NCI-H128 (cell line): ENCODE results near the gene LEKR1.
A peak's percentile ranks its signal among the peaks of the same experiment; 100 is the strongest.
"Not testable (repeated sequence)": the region's sequence is repeated elsewhere in the genome, so short reads cannot be mapped to it uniquely, and the experiment has no call there.

Source experiments
- DNase-seq: peaks from one replicate; lab custom pipeline; 2025; ENCODE audit not compliant: unreplicated experiment; lab: John Stamatoyannopoulos, UW

LEKR1 gene

GRCh38 chr3:156806698-156807097, 19.5 kb upstream of the LEKR1 start:
- no peak for DNase-seq

GRCh38 chr3:156808025-156808424, 18.1 kb upstream of the LEKR1 start:
- no peak for DNase-seq

DNA sequence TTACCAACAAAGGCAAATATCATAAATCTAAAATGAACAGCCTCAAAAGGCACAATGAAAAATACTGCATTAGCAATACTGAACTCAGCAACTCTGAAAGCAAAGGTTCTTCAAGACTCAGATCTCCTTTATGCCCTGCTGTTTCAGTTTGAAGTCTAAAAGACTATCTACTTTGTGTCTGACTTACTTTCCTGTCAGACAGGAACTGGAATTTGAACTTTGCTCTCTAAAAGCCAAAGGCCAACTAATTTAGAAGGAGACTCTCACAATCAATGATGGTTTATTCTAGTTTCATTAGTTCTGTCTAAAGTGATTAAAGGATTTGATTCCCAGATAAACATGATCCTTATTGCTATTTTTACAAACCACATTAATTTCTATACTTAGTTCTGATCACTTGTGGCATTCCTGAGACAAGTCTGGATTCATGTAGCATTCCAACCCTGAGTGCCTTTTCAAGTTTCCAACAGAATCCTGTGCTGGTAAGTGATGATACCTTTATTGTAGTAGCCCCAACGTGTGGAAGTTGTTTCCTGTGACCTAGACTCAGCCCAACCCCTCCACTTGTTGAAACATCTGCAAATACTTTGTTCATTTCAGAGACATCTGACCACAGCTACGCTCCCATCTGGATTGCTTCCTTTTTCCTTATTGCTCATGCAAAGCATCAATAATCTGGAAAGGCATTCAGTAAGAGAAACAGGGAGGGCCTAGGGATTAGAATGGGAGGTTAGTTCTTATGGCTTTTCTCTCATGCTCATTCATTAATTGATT, 14.9 kb upstream of the LEKR1 start:
- DNase-seq: no peak

DNA sequence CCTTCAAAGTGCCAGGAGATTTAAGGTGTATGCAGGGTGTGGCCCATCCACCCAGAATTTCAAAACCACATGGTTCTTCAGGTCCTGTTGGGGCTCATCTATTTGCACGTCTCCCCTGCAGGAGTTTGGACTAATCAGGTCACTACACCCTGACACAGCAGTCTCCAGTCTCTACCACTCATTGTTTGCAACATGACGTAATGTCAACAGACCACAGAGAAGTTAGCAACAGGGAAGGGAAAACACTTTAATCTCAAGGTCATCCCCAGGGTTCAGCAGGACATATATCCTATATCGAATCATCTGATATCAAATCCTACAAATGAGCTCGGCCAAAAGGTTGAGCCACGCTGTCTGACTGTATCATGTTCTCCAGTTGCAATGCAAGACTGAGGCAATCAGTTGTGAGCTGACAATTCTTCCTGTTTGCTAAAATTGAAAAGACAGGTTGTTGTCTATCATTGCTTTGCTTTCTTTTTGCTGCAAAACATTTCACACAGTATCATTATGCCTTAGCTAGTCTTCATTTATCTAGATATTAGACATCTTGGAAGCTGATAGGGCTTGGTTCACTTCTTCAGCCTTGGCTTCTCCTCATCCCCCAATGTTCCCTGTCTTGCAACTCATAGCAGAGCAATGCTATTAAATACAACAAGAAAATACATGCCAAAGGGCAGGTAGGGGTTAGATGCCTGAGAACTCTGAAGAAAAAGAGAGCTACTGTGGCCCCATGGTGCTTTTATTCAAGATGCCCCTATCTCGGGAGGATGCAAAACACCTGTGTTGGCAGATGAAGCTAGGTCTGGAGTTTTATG, 13.4 kb upstream of the LEKR1 start:
- no peak for DNase-seq

GRCh38 chr3:156814295-156814694, 11.9 kb upstream of the LEKR1 start:
- DNase-seq: no peak

DNA sequence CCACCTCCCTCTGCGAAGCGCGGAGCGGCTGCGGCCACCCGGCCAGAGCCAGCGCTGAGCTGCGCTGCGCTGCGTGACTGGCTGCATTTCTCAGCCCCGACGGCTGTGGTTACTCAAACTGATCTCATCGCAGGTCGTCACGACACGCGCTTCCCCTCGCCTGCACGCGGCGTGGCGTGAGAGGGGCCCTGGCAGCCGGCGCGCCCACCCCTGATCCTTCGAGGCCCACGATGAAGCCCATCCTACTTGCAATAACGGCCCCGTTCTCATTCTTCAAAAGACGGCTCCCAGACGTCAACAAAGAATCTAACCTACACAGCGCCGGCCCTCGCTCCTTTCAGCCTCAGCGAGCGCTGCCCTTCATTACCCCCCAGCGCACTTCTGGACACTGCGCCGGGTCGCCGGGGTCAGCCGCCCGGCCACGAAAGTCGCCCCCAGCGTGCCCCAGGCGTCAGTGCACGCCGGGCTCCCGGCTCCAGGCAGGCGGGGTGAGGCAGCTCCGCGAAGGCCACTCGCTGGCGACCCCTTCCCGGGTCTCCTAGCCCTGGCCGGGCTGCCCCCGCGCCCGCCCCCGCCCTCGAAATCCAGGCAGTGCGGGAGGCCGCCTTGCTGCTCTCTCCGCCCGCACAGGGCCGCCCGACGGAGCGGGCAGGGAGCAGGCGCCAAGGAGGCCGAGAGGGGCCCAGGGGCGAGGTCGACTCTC, 9.9 kb upstream of the LEKR1 start:
- DNase-seq: no peak

GRCh38 chr3:156816794-156817645, 9.1 kb upstream of the LEKR1 start:
- peak; percentile 47 for DNase-seq

GRCh38 chr3:156817646-156818272, 8.4 kb upstream of the LEKR1 start:
- DNase-seq: no peak

DNA sequence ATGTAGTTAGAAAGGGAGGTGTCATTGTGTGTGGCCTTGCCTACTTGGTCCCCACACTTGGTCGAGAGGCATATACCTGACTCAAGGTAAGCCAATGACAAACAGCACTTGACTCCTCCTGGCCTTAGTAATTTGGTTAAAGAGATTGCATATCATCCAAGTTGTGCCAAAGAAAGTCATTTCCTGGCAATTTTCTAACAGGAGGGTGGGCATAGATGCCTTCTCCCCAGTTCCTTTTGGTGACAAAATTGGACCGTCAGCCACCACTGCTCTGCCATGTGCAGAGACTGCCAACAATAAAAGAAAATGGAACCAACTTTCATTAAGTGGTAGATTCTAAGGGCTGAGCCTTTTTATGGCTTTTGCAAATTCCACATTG, 7.9 kb upstream of the LEKR1 start:
- no peak for DNase-seq

DNA sequence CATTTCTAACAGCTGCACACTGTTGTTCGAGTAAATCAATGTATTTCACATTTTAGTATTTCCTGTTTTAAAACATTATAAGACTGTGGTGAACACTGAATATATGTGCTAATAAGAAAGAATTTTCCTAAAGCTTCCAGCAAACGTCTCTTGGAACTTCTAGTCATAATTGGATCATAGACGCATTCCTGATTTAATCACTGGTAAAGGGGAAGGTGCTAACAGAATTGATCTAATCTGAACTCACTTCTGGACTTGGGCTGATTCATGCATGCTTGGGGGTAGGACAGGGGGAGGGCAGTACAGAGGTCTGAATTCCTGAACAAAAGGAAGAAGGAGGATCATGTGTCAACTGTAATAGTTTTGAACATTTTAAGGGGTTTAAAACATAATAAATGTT, 7.3 kb upstream of the LEKR1 start:
- DNase-seq: no peak

DNA sequence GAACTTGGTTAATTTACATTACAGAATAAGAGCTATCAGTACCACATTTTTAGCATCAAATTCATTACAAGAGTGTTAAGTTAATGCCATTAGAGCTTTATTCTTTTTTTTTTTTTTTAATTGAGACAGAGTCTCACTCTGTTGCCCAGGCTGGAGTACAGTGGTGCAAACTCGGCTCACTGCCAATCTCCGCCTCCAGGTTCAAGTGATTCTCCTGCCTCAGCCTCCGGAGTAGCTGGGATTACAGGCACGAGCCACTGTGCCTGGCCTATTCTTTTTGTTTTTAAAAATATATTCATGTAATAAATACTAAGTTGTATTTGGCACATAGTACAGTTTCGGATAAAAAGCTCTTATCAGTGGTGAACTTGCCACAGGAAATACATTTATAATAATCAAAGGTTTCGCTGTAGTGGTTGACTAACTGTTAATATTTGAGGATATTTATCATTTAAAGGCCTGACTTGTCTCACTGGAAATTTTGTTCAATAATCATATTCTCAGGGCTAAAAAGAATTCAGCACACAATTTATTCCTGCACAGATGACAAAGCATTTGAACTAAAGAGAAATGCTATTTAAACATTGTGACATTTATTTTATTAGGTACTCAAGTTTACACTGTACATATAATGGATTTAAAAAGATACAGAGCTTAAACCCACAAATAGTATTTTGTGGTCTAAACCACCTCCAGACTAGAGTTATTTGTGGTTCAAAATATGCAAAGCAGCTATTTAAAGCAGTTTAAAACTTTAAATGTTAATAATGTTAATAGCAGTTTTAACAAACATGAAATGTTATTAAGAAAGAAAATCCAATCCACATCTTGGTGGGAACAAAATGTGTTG, 6.1 kb upstream of the LEKR1 start:
- DNase-seq: no peak

DNA sequence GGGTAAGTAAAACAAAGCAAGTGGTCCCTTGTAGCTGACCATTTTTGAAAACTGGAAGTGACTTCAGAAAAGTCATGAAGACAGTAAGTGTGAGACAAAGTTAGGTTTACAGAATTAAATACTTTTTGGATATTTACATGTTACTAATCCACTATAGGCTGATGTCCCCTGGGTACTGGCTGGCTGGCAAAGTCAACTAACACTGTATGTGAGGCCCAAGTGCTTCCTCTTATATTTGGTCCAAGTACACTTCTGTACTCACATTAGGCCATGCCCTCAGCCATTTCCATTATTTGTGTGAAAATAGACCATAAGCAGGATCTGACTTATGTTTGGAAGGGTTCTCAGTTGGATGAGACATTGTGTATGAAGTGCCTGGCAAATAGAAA, 5.5 kb upstream of the LEKR1 start:
- DNase-seq: no peak

DNA sequence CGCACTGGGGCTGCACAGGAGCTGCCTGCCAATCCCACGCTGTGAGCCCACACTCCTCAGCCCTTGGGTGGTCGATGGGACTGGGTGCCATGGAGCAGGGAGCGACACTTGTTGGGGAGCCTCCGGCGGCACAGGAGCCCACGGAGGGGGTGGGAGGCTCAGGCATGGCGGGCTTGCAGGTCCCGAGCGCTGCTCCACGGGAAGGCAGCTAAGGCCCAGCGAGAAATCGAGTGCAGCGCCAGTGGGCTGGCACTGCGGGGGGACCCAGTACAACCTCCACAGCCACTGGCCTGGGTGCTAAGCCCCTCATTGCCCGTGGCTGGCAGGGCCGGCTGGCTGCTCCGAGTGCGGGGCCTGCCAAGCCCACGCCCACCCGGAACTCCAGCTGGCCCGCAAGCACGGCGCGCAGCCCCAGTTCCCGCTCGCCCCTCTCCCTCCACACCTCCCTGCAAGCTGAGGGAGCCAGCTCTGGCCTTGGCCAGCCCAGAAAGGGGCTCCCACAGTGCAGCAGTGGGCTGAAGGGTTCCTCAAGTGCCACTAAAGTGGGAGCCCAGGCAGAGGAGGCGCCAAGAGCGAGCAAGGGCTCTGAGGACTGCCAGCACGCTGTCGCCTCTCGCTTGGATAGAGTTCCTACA, 3.4 kb upstream of the LEKR1 start:
- DNase-seq: not testable (repeated sequence)

GRCh38 chr3:156825795-156826143, 384 bp upstream of the LEKR1 start:
- no peak for DNase-seq

- DNase-seq: no peak
Measured at GRCh38 chr3:156826896-156827882, 1.0 kb downstream of the LEKR1 start.

GRCh38 chr3:156831006-156831405, 4.9 kb downstream of the LEKR1 start:
- no peak for DNase-seq

DNA sequence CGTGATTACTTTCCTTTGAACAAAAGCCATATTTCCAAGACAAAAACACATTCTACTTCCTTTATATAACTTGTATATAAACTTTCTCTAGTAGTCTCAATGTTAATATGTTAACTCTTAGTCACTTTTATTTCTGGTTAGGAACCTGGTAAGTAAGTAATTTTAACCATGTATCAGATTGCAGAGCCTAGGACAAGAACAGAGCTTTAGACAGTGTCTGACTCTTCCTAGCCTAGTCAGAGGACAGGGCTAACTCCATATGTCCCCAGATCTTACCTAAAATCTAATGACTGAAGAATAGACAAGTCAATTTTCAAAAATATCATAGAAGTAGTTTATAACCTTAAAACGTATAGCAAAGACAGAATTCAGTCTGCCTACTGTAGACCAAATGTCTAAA, 8.3 kb downstream of the LEKR1 start:
- DNase-seq: no peak

DNA sequence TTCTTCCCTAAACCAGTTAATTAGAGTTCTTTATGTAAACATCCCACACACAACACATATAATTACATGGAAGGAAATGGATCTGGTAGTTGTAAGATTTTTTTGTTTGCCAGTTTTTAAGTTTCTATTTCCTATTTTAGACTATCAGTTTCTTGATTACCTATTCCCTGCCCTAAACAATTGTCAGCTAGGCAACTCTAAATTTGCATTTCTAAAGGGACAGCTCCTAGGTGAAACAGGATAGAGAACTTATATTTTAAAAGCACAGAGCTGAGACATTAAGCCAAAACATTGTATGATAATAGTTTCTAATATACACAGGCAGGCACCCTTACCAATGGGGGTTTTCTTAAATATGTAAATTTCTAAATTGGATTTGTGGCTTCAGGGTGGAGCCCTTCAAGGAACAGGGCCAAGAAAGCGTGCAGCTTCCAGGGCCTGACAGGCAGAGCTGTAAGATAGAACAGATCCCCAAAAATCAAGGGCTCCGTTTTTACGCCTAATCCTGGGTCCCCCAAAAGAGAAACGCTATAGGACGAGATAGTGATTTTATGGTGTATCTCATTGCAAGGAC, 8.9 kb downstream of the LEKR1 start:
- DNase-seq: no peak
